Spleen (tissue), 11 donors: Measurements from ENCODE around the gene GNAO1. TPM values are rescaled to one million over a fixed set of nuclear protein-coding genes. Genes with fewer than 3 reads are reported as not detected.

Experiments used
- DNase-seq: peaks from one replicate; pipeline ENCODE4 v3.0.0-alpha.2; 2020
- H3K27ac ChIP-seq, 8 donors: fragments of 200-600 bp; sonication (generic) in 7 of 8; 1 replicate in 4 of 8; 2 replicates in 4 of 8; pipeline versions ENCODE4 v1.5.0 to v1.8.0; 2016 to 2021; ENCODE audit warnings: inconsistent platforms in 4 of 8, mild to moderate bottlenecking in 4 of 8, moderate library complexity in 1 of 8
- H3K27me3 ChIP-seq, 7 donors: fragments of 200-600 bp; sonication (generic) in 6 of 7; replicated peaks in 1 of 7; 1 replicate in 4 of 7; 2 replicates in 3 of 7; pipeline versions ENCODE4 v1.5.0 to v1.8.0; 2016 to 2021; ENCODE audit warnings: inconsistent platforms in 3 of 7, mild to moderate bottlenecking in 1 of 7
- H3K36me3 ChIP-seq, 6 donors: fragments of 200-600 bp; sonication (generic) in 5 of 6; 1 replicate in 4 of 6; 2 replicates in 2 of 6; pipeline versions ENCODE4 v1.5.0 to v1.8.0; 2016 to 2021; ENCODE audit warnings: inconsistent platforms in 2 of 6
- H3K4me1 ChIP-seq, 6 donors: fragments of 200-600 bp; sonication (generic) in 5 of 6; 1 replicate in 3 of 6; 2 replicates in 3 of 6; pipeline versions ENCODE4 v1.5.0 to v1.8.0; 2016 to 2021; ENCODE audit warnings: inconsistent platforms in 3 of 6
- H3K4me3 ChIP-seq, 8 donors: fragments of 200-600 bp; sonication (generic) in 7 of 8; 1 replicate in 4 of 8; 2 replicates in 4 of 8; pipeline versions ENCODE4 v1.5.0 to v1.8.0; 2016 to 2021; ENCODE audit warnings: inconsistent platforms in 4 of 8, mild to moderate bottlenecking in 4 of 8, moderate library complexity in 2 of 8
- H3K9me3 ChIP-seq, 8 donors: fragments of 200-600 bp; sonication (generic) in 7 of 8; 1 replicate in 4 of 8; 2 replicates in 4 of 8; pipeline versions ENCODE4 v1.5.0 to v1.8.0; 2016 to 2021; ENCODE audit warnings: inconsistent platforms in 4 of 8
- POLR2A ChIP-seq, 3 donors: fragments of 450-650 bp; IDR thresholded peaks; one replicate each; pipeline ENCODE4 v1.5.1; 2017; ENCODE audit warnings: antibody characterized with exemption in 3 of 3, mild to moderate bottlenecking in 1 of 3
- POLR2AphosphoS5 ChIP-seq, 3 donors: sonication (generic); formaldehyde crosslinking; IDR thresholded peaks; one replicate each; pipeline ENCODE4 v1.5.1; 2017; ENCODE audit warnings: antibody characterized with exemption in 3 of 3
- WGBS, 5 donors: extraction: QIAGEN DNeasy Blood & Tissue Kit in 3 of 5; methylation state at CpG; one replicate each; pipeline versions ENCODE4 v1.1.5 to v1.1.7; 2013 to 2018; 5-methylcytosine and 5-hydroxymethylcytosine counted together
- intact Hi-C: fragments of 100-400 bp; cut with DNase I; formaldehyde crosslinking; loops from one replicate; pipeline ENCODE4 v1.15.0; 2023; ENCODE audit warnings: low total_unique reads
- polyA plus RNA-seq, 3 donors: library from polyadenylated mRNA; stranded (reverse); fragments of 200-250 nt; gene quantifications; one replicate each; pipeline ENCODE4 v1.2.1, GENCODE V29; 2013
- total RNA-seq, 7 donors: library from RNA; depleted of rRNA in 3 of 7; stranded (reverse); fragments of >200 nt in 3 of 7; fragmentation: NEBNext Ultra II Directional in 4 of 7; extraction: Animal tissue kit (Norgen Biotek cat#: 25700) in 4 of 7; gene quantifications; one replicate each; pipeline versions ENCODE4 v1.1.0 to v1.2.1, GENCODE V29; 2016 to 2021
- TF ChIP-seq, protein P1 (sequence below), 11 experiments: fragments of 200-600 bp in 7 of 11; fragments of 450-650 bp in 4 of 11; sonication (generic) in 4 of 11; IDR thresholded peaks in 8 of 11; conservative IDR thresholded peaks in 3 of 11; 1 replicate in 7 of 11; 2 replicates in 4 of 11; pipeline versions ENCODE4 v1.4.0 to v1.8.0; 2016 to 2021; ENCODE audit warnings: antibody characterized with exemption in 11 of 11, inconsistent platforms in 4 of 11, mild to moderate bottlenecking in 1 of 11
- donor health status: healthy with polysubstance abuse.
- donor health status: DM: no; HTN: no; CAD: no; lungs with moderate emphysema.
- donor health status: DM: no; HTN: no; CAD: no.
- donor health status: Bipolar disorder and iron deficiency.
- donor health status: healthy.
- donor health status: DM: no; HTN: no; CAD: no.
- donor health status: DM: yes; HTN: yes; CAD: no.

The GNAO1 gene
- total and polyA plus RNA-seq, 10 donors = 0.32 to 7.9 (median 4.7) TPM

- Histone ChIP-seq H3K27me3 (no peaks in the 10 kb centered on the region), H3K27ac (peak overlapping the region in 1 of 8 donors; percentile 91), H3K4me3 (no peak overlapping the region), H3K9me3 (no peaks in the 10 kb centered on the region), H3K36me3 (no peaks in the 10 kb centered on the region), H3K4me1 (peaks cover 0 to 25% (median 9%) of the 10 kb centered on the region in 6 donors)
- DNase-seq = no peak
- WGBS, 5 donors = 85 to 98% (median 90%) methylated on average over 4 of the region's 4 CpGs
- intact Hi-C loops = no loop called here
- TF ChIP-seq POLR2A (IDR thresholded peaks at IDR 0.05) = no peak
- TF ChIP-seq, protein P1, sequence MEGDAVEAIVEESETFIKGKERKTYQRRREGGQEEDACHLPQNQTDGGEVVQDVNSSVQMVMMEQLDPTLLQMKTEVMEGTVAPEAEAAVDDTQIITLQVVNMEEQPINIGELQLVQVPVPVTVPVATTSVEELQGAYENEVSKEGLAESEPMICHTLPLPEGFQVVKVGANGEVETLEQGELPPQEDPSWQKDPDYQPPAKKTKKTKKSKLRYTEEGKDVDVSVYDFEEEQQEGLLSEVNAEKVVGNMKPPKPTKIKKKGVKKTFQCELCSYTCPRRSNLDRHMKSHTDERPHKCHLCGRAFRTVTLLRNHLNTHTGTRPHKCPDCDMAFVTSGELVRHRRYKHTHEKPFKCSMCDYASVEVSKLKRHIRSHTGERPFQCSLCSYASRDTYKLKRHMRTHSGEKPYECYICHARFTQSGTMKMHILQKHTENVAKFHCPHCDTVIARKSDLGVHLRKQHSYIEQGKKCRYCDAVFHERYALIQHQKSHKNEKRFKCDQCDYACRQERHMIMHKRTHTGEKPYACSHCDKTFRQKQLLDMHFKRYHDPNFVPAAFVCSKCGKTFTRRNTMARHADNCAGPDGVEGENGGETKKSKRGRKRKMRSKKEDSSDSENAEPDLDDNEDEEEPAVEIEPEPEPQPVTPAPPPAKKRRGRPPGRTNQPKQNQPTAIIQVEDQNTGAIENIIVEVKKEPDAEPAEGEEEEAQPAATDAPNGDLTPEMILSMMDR (IDR thresholded peaks at IDR 0.05 in 8 of 11, conservative IDR thresholded peaks at IDR 0.05 in 3 of 11) = no peak
- TF ChIP-seq POLR2AphosphoS5 (IDR thresholded peaks at IDR 0.05) = no peak
These were observed 68.1 kb downstream of the GNAO1 start for GRCh38 chr16:56259425-56259779.

DNA sequence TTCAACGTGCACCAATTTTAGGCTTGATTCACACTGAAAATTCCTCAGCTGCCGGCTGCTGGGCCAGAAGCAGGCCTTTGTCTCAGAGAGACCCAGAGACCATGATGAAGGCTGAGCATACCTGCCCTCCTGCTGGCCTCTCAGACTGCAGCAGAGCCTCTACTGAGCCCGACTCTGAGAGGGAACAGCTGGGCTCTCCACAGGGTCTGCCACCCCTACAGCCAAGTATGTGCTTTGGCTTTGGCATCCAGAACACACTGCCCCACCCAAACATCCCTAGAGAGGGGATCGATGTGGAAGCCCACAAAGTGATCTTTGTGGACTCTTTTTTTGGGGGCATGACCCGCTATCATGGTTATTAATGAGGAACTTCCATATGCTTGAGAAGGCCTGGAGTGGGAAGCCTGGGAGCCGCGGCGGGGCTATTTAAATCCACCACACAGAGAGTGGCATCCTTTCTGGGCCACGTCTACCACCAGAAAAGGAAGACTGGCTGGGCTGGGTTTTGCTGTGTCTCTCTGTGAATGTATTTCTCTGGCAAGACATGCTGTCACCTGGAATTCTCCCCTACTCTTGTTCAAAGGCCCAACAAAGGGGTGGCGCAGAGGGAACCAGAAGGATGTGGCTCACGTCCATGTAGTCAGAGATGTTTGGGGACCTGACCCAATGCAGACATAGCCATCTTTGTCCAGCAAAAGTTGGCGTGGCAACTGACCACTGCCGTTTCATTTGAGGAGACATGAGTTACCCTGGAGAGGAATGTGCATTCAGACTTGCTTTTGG is 69.3 kb downstream of the GNAO1 start:
- peaks cover 0 to 25% (median 9%) of the 10 kb centered on the region in 6 donors for H3K4me1 ChIP-seq
- WGBS, 5 donors = 83 to 94% (median 91%) methylated on average over 12 to 13 of the region's 13 CpGs
- no peak overlapping the region for H3K4me3 ChIP-seq
- H3K27ac ChIP-seq = peak overlapping the region in 4 of 8 donors; percentile 80 to 91 (median 80)
- H3K27me3 ChIP-seq = no peaks in the 10 kb centered on the region
- H3K36me3 ChIP-seq = no peaks in the 10 kb centered on the region
- intact Hi-C loops = no loop called here
- H3K9me3 ChIP-seq = no peaks in the 10 kb centered on the region
- TF ChIP-seq, protein P1 (IDR thresholded peaks at IDR 0.05 in 8 of 11, conservative IDR thresholded peaks at IDR 0.05 in 3 of 11) = no peak
- no peak for DNase-seq

DNA sequence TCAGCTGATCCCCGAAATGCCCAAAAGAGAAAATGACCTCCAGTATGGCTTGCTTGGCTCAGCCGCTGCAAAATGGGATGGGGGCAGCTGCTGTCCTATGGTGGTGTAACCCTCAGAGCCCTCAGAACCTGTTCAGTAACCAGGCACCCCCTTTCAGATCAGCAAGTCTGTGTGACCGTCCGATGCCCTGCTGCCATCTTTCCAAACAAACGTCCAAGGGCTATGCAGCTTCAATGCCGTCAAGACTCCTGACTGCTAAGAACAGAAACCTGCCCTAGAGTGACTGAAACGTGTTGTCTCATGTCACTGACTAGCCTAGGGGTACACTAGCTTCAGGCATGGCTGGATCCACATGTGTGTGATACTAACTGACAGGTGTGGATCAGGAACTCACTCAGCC is 70.4 kb downstream of the GNAO1 start:
- WGBS, 5 donors = 82 to 92% (median 84%) methylated on average over 7 of the region's 7 CpGs
- no peaks in the 10 kb centered on the region for H3K9me3 ChIP-seq
- H3K36me3 ChIP-seq = no peaks in the 10 kb centered on the region
- no peak overlapping the region for H3K4me3 ChIP-seq
- TF ChIP-seq, protein P1 (IDR thresholded peaks at IDR 0.05 in 8 of 11, conservative IDR thresholded peaks at IDR 0.05 in 3 of 11) = no peak
- TF ChIP-seq POLR2AphosphoS5 (IDR thresholded peaks at IDR 0.05) (no peak), POLR2A (IDR thresholded peaks at IDR 0.05) (no peak)
- peak overlapping the region in 7 of 8 donors; percentile 31 to 91 (median 80) for H3K27ac ChIP-seq
- H3K4me1 ChIP-seq = peaks cover 0 to 25% (median 9%) of the 10 kb centered on the region in 6 donors
- no peaks in the 10 kb centered on the region for H3K27me3 ChIP-seq
- no peak for DNase-seq
- intact Hi-C loops = no loop called here

GRCh38 chr16:56262148-56262547 is 70.9 kb downstream of the GNAO1 start:
- peak; percentile 84 for DNase-seq
- Histone ChIP-seq H3K4me3 (no peak overlapping the region), H3K27me3 (no peaks in the 10 kb centered on the region), H3K4me1 (peaks cover 0 to 25% (median 9%) of the 10 kb centered on the region in 6 donors), H3K36me3 (no peaks in the 10 kb centered on the region), H3K9me3 (no peaks in the 10 kb centered on the region), H3K27ac (peak overlapping the region in 7 of 8 donors; percentile 31 to 91 (median 80))
- WGBS, 5 donors = 23 to 33% (median 27%) methylated on average over 2 to 5 of the region's 5 CpGs
- TF ChIP-seq POLR2AphosphoS5 (IDR thresholded peaks at IDR 0.05) (peak in 2 of 3 donors; percentile 38 to 56), POLR2A (IDR thresholded peaks at IDR 0.05) (no peak)
- intact Hi-C loops = no loop called here
